Uterus (tissue), 4 donors: ENCODE data around the gene CSNK1G2. TPM values are rescaled to one million over a fixed set of nuclear protein-coding genes. Genes with fewer than 3 reads are reported as not detected.

ENCODE experiments used
- DNase-seq, 2 donors: peaks; one replicate each; pipeline ENCODE4 v3.0.0-alpha.2; 2019 to 2020
- H3K27ac ChIP-seq, 2 donors: fragments of 200-600 bp; sonication (generic); 1 replicate in 1 of 2; 2 replicates in 1 of 2; pipeline ENCODE4 v1.5.1; 2016 to 2018
- H3K27me3 ChIP-seq, 2 donors: fragments of 200-600 bp; sonication (generic); one replicate each; pipeline ENCODE4 v1.5.1; 2018 to 2019; ENCODE audit warnings: control low read depth in 1 of 2
- H3K36me3 ChIP-seq, 2 donors: fragments of 200-600 bp; sonication (generic); one replicate each; pipeline ENCODE4 v1.5.1; 2019; ENCODE audit warnings: control low read depth in 1 of 2
- H3K4me1 ChIP-seq, 2 donors: fragments of 200-600 bp; sonication (generic); one replicate each; pipeline ENCODE4 v1.5.1; 2018 to 2019; ENCODE audit warnings: control low read depth in 1 of 2
- H3K4me3 ChIP-seq, 2 donors: fragments of 200-600 bp; sonication (generic); 1 replicate in 1 of 2; 2 replicates in 1 of 2; pipeline ENCODE4 v1.5.1; 2018 to 2019; ENCODE audit warnings: mild to moderate bottlenecking in 1 of 2
- H3K9me3 ChIP-seq, 2 donors: fragments of 200-600 bp; sonication (generic); one replicate each; pipeline ENCODE4 v1.5.1; 2019; ENCODE audit warnings: control low read depth in 1 of 2
- POLR2A ChIP-seq, 2 donors: fragments of 450-650 bp; IDR thresholded peaks; one replicate each; pipeline ENCODE4 v1.6.1; 2016; ENCODE audit warnings: antibody characterized with exemption in 2 of 2, mild to moderate bottlenecking in 1 of 2, moderate library complexity in 1 of 2
- intact Hi-C: fragments of 100-400 bp; cut with DNase I; formaldehyde crosslinking; loops from one replicate; pipeline ENCODE4 v1.15.1; 2023; ENCODE audit warnings: low total_unique reads
- total RNA-seq, 4 donors: library from RNA; depleted of rRNA in 3 of 4; stranded (reverse); fragments of >200 nt in 3 of 4; gene quantifications; one replicate each; pipeline versions ENCODE4 v1.1.0 to v1.2.4, GENCODE V29; 2014 to 2023
- TF ChIP-seq, protein P1 (sequence below), 4 experiments: fragments of 200-600 bp in 2 of 4; fragments of 450-650 bp in 2 of 4; sonication (generic) in 2 of 4; IDR thresholded peaks; one replicate each; pipeline ENCODE4 v1.5.1; 2016 to 2019; ENCODE audit warnings: antibody characterized with exemption in 4 of 4, mild to moderate bottlenecking in 2 of 4, moderate library complexity in 1 of 4
- donor health status: DM: yes; HTN: yes; CAD: no.

The CSNK1G2 gene
- total RNA-seq, 4 donors from 2014 or later, result 8.2 to 59.4 (median 46.7) TPM

DNA sequence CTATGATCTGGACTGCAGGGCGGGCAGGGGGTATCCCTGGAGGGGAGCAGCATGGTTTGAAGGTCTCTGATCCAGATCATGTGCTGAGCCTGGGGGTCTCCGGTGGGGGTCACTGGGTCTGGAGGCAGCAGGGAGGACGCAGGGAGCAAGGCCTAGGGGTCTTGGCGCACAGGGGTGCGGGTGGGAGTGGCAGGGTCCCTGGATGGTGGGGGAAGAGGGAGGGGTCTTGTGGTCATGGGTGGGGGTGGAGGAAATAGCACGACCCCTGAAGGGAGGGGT, 72.7 kb downstream of the CSNK1G2 start:
- H3K9me3 ChIP-seq, result no peaks in the 10 kb centered on the region
- no peak overlapping the region for H3K4me3 ChIP-seq
- no peak overlapping the region for H3K27ac ChIP-seq
- intact Hi-C loops, result no loop called here
- H3K4me1 ChIP-seq, result peaks cover 0 to 7% of the 10 kb centered on the region in 2 donors
- no peaks in the 10 kb centered on the region for H3K27me3 ChIP-seq
- no peaks in the 10 kb centered on the region for H3K36me3 ChIP-seq
- TF ChIP-seq, protein P1, sequence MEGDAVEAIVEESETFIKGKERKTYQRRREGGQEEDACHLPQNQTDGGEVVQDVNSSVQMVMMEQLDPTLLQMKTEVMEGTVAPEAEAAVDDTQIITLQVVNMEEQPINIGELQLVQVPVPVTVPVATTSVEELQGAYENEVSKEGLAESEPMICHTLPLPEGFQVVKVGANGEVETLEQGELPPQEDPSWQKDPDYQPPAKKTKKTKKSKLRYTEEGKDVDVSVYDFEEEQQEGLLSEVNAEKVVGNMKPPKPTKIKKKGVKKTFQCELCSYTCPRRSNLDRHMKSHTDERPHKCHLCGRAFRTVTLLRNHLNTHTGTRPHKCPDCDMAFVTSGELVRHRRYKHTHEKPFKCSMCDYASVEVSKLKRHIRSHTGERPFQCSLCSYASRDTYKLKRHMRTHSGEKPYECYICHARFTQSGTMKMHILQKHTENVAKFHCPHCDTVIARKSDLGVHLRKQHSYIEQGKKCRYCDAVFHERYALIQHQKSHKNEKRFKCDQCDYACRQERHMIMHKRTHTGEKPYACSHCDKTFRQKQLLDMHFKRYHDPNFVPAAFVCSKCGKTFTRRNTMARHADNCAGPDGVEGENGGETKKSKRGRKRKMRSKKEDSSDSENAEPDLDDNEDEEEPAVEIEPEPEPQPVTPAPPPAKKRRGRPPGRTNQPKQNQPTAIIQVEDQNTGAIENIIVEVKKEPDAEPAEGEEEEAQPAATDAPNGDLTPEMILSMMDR (IDR thresholded peaks at IDR 0.05), result no peak
- no peak for TF ChIP-seq POLR2A (IDR thresholded peaks at IDR 0.05)
- no peak for DNase-seq

- Histone ChIP-seq H3K4me1 (peaks cover 0 to 7% of the 10 kb centered on the region in 2 donors), H3K36me3 (no peaks in the 10 kb centered on the region), H3K27me3 (no peaks in the 10 kb centered on the region), H3K4me3 (peak overlapping the region in 1 of 2 donors; percentile 63), H3K9me3 (no peaks in the 10 kb centered on the region), H3K27ac (peak overlapping the region; percentile 47 to 69)
- no peak for DNase-seq
- intact Hi-C loops, result no loop called here
- TF ChIP-seq, protein P1 (IDR thresholded peaks at IDR 0.05), result no peak
- TF ChIP-seq POLR2A (IDR thresholded peaks at IDR 0.05), result no peak
Observed at GRCh38 chr19:2014131-2014571, 73.2 kb downstream of the CSNK1G2 start.

GRCh38 chr19:2014731-2015607, 74.0 kb downstream of the CSNK1G2 start:
- Histone ChIP-seq H3K4me1 (peaks cover 0 to 7% of the 10 kb centered on the region in 2 donors), H3K27ac (peak overlapping the region; percentile 47 to 69), H3K9me3 (no peaks in the 10 kb centered on the region), H3K4me3 (peak overlapping the region; percentile 35 to 63), H3K27me3 (no peaks in the 10 kb centered on the region), H3K36me3 (no peaks in the 10 kb centered on the region)
- no peak for TF ChIP-seq POLR2A (IDR thresholded peaks at IDR 0.05)
- TF ChIP-seq, protein P1 (IDR thresholded peaks at IDR 0.05), result no peak
- peak in 1 of 2 donors; percentile 54 for DNase-seq
- intact Hi-C loops, result no loop called here

DNA sequence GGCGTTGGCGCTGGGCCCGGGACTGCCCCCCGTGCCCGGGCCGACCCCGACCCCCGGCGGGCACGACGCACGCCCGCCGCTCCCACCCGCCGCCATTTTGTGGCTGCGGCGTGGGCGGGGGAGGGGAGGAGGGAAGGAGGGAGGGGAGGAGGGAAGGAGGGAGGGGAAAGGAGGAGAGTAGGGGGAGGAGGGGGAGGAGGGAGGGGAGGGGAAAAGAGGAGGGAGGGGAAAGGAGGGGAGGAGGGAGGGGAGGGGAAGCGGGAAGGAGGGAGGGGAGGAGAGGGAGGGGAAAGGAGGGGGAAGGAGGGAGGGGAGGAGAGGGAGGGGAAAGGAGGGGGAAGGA, 74.6 kb downstream of the CSNK1G2 start, which contains the start of gene BTBD2:
TSS of gene BTBD2 (minus strand) at position 107 of the 343 bp plus-strand sequence. CDS start at position 96, 11 bp downstream.
- TF ChIP-seq POLR2A (IDR thresholded peaks at IDR 0.05), result no peak
- TF ChIP-seq, protein P1 (IDR thresholded peaks at IDR 0.05), result no peak
- H3K4me1 ChIP-seq, result peaks cover 0 to 7% of the 10 kb centered on the region in 2 donors
- intact Hi-C loops, result no loop called here
- peak within 1 kb of the TSS; percentile 35 to 63 for H3K4me3 ChIP-seq
- H3K27ac ChIP-seq, result peak within 1 kb of the TSS; percentile 88
- no peaks in the 10 kb centered on the region for H3K9me3 ChIP-seq
- DNase-seq, result peak; percentile 60 to 78
- H3K36me3 ChIP-seq, result no peaks in the 10 kb centered on the region
- H3K27me3 ChIP-seq, result no peaks in the 10 kb centered on the region

- no peak for TF ChIP-seq POLR2A (IDR thresholded peaks at IDR 0.05)
- TF ChIP-seq, protein P1 (IDR thresholded peaks at IDR 0.05), result no peak
- peak; percentile 83 to 94 for DNase-seq
- Histone ChIP-seq H3K4me3 (peak overlapping the region; percentile 20 to 35), H3K9me3 (no peaks in the 10 kb centered on the region), H3K36me3 (no peaks in the 10 kb centered on the region), H3K27me3 (no peaks in the 10 kb centered on the region), H3K27ac (peak overlapping the region; percentile 88), H3K4me1 (peaks cover 0 to 7% of the 10 kb centered on the region in 2 donors)
- intact Hi-C loops, result no loop called here
Observed at GRCh38 chr19:2016041-2016807, 75.3 kb downstream of the CSNK1G2 start.
